Smooth muscle cell (in vitro differentiated cells): ENCODE data around the gene GID8. TPM values are rescaled to one million over a fixed set of nuclear protein-coding genes. Genes with fewer than 3 reads are reported as not detected.

Experiments used
- DNase-seq: peaks from one replicate; lab custom pipeline; 2025; ENCODE audit not compliant: unreplicated experiment; lab: John Stamatoyannopoulos, UW
- H2AFZ ChIP-seq: fragments of 200-600 bp; sonication (generic); 2 replicates; pipeline ENCODE4 v1.6.0; 2016; ENCODE audit warnings: antibody characterized with exemption, low read depth, mild to moderate bottlenecking
- H3F3A ChIP-seq: fragments of 200-600 bp; sonication (generic); 2 replicates; pipeline ENCODE4 v1.6.0; 2017; ENCODE audit warnings: antibody characterized with exemption, low read depth
- H3K27ac ChIP-seq: fragments of 200-600 bp; sonication (generic); 2 replicates; pipeline ENCODE4 v1.5.1; 2016; ENCODE audit warnings: low read depth, mild to moderate bottlenecking
- H3K27me3 ChIP-seq: fragments of 200-600 bp; sonication (generic); 2 replicates; pipeline ENCODE4 v1.6.1; 2016; ENCODE audit warnings: low read depth, mild to moderate bottlenecking
- H3K36me3 ChIP-seq: fragments of 200-600 bp; sonication (generic); 2 replicates; pipeline ENCODE4 v1.5.1; 2016; ENCODE audit warnings: low read depth
- H3K4me1 ChIP-seq: fragments of 200-600 bp; sonication (generic); 2 replicates; pipeline ENCODE4 v1.5.1; 2016; ENCODE audit warnings: low read depth
- H3K4me2 ChIP-seq: fragments of 200-600 bp; sonication (generic); 2 replicates; pipeline ENCODE4 v1.6.0; 2016; ENCODE audit warnings: mild to moderate bottlenecking
- H3K4me3 ChIP-seq: fragments of 200-600 bp; sonication (generic); 2 replicates; pipeline ENCODE4 v1.5.1; 2016; ENCODE audit warnings: mild to moderate bottlenecking
- H3K79me2 ChIP-seq: fragments of 200-600 bp; sonication (generic); 2 replicates; pipeline ENCODE4 v1.6.0; 2016; ENCODE audit warnings: low read depth, mild to moderate bottlenecking
- H3K9ac ChIP-seq: fragments of 200-600 bp; sonication (generic); 2 replicates; pipeline ENCODE4 v1.6.0; 2016; ENCODE audit warnings: low read depth
- H3K9me3 ChIP-seq: fragments of 200-600 bp; sonication (generic); replicated peaks from 2 replicates; pipeline ENCODE4 v1.5.1; 2016; ENCODE audit warnings: low read depth
- H4K20me1 ChIP-seq: fragments of 200-600 bp; sonication (generic); 2 replicates; pipeline ENCODE4 v1.6.0; 2016; ENCODE audit warnings: low read depth
- CTCF ChIP-seq: fragments of 200-600 bp; sonication (generic); IDR thresholded peaks from 2 replicates; pipeline ENCODE4 v1.5.1; 2017; ENCODE audit warnings: borderline replicate concordance, mild to moderate bottlenecking, antibody characterized with exemption; ENCODE audit not compliant: insufficient read depth, poor library complexity, severe bottlenecking
- WGBS: methylation state at CpG from one replicate; pipeline ENCODE4 v1.1.7; 2016; ENCODE audit warnings: low lambda C conversion rate; 5-methylcytosine and 5-hydroxymethylcytosine counted together
- polyA plus RNA-seq: library from polyadenylated mRNA; unstranded; fragments of >200 nt; fragmentation: Nextera tagmentation; extraction: Ambion mirVana; gene quantifications from 2 replicates; pipeline ENCODE4 v1.2.1, GENCODE V29; 2016
- total RNA-seq: library from RNA; depleted of rRNA; stranded (reverse); fragments of >200 nt; gene quantifications from 2 replicates; pipeline ENCODE4 v1.2.3, GENCODE V29; 2014

Gene GID8
- total and polyA plus RNA-seq, 2 experiments from 2014 or later: 13.9 to 23.5 TPM

GRCh38 chr20:62969179-62969760, 31.3 kb downstream of the GID8 start:
- Histone ChIP-seq H3K4me1 (peaks cover 5% of the 10 kb centered on the region), H3K4me3 (no peak overlapping the region), H3K27ac (no peak overlapping the region), H3K4me2 (no peak overlapping the region), H4K20me1 (peaks cover 34% of the 10 kb centered on the region), H3K9me3 (no peaks in the 10 kb centered on the region), H3K27me3 (peaks cover 19% of the 10 kb centered on the region), H3K9ac (no peak overlapping the region), H3K79me2 (no peaks in the 10 kb centered on the region), H3F3A (no peaks in the 10 kb centered on the region), H2AFZ (no peak overlapping the region), H3K36me3 (no peaks in the 10 kb centered on the region)
- WGBS: 66% methylated on average over 16 of the region's 16 CpGs
- no peak for TF ChIP-seq CTCF
- DNase-seq: no peak

GRCh38 chr20:62969939-62970306, 32.0 kb downstream of the GID8 start:
- no peak overlapping the region for H2AFZ ChIP-seq
- no peaks in the 10 kb centered on the region for H3K9me3 ChIP-seq
- no peaks in the 10 kb centered on the region for H3K79me2 ChIP-seq
- no peak overlapping the region for H3K4me3 ChIP-seq
- H3F3A ChIP-seq: no peaks in the 10 kb centered on the region
- H3K9ac ChIP-seq: no peak overlapping the region
- TF ChIP-seq CTCF: no peak
- no peak overlapping the region for H3K27ac ChIP-seq
- no peaks in the 10 kb centered on the region for H3K36me3 ChIP-seq
- H3K4me2 ChIP-seq: no peak overlapping the region
- 87% methylated on average over 8 of the region's 8 CpGs for WGBS
- peaks cover 28% of the 10 kb centered on the region for H4K20me1 ChIP-seq
- peaks cover 5% of the 10 kb centered on the region for H3K4me1 ChIP-seq
- no peak for DNase-seq
- H3K27me3 ChIP-seq: peaks cover 25% of the 10 kb centered on the region

- H2AFZ ChIP-seq: no peak overlapping the region
- no peaks in the 10 kb centered on the region for H3K79me2 ChIP-seq
- peaks cover 5% of the 10 kb centered on the region for H3K4me1 ChIP-seq
- H3K4me3 ChIP-seq: no peak overlapping the region
- no peaks in the 10 kb centered on the region for H3K36me3 ChIP-seq
- no peak for DNase-seq
- no peak for TF ChIP-seq CTCF
- peaks cover 22% of the 10 kb centered on the region for H4K20me1 ChIP-seq
- no peak overlapping the region for H3K4me2 ChIP-seq
- H3K27me3 ChIP-seq: peaks cover 31% of the 10 kb centered on the region
- no peak overlapping the region for H3K9ac ChIP-seq
- no peak overlapping the region for H3K27ac ChIP-seq
- no peaks in the 10 kb centered on the region for H3F3A ChIP-seq
- H3K9me3 ChIP-seq: no peaks in the 10 kb centered on the region
- 71% methylated on average over 33 of the region's 33 CpGs for WGBS
Observed at GRCh38 chr20:62970307-62971210, 32.6 kb downstream of the GID8 start.
